Coronary artery (tissue), 2 donors: ENCODE measurements around the gene C14orf180.

Source experiments
- DNase-seq: peaks from one replicate; pipeline ENCODE4 v3.0.0-alpha.2; 2017; ENCODE audit warnings: low spot score
- H3K27ac ChIP-seq, 2 donors: fragments of 200-600 bp; sonication (generic); one replicate each; pipeline ENCODE4 v1.5.1; 2016 to 2019
- H3K4me3 ChIP-seq: fragments of 200-600 bp; sonication (generic); 2 replicates; pipeline ENCODE4 v1.5.1; 2016; ENCODE audit warnings: mild to moderate bottlenecking, moderate library complexity
- CTCF ChIP-seq: fragments of 200-600 bp; sonication (generic); IDR thresholded peaks from one replicate; pipeline ENCODE4 v1.5.1; 2019; ENCODE audit warnings: antibody characterized with exemption

C14orf180 gene

GRCh38 chr14:104563191-104563741, 16.3 kb upstream of the C14orf180 start:
- H3K27ac ChIP-seq = no peak overlapping the region
- DNase-seq = no peak
- no peak for TF ChIP-seq CTCF

GRCh38 chr14:104563742-104564615, 15.6 kb upstream of the C14orf180 start:
- TF ChIP-seq CTCF = peak; percentile 77
- no peak for DNase-seq
- Histone ChIP-seq H3K4me3 (peak overlapping the region; percentile 28), H3K27ac (no peak overlapping the region)

More at GRCh38 chr14:104563191-104563741, 16.3 kb upstream of the C14orf180 start:
- H3K4me3 ChIP-seq = no peak overlapping the region

GRCh38 chr14:104564744-104565679, 14.6 kb upstream of the C14orf180 start:
- no peak for TF ChIP-seq CTCF
- no peak for DNase-seq
- no peak overlapping the region for H3K27ac ChIP-seq
- no peak overlapping the region for H3K4me3 ChIP-seq

- no peak for TF ChIP-seq CTCF
- H3K27ac ChIP-seq = no peak overlapping the region
- DNase-seq = no peak
- H3K4me3 ChIP-seq = no peak overlapping the region
Observed at GRCh38 chr14:104567141-104567956, 12.2 kb upstream of the C14orf180 start.

GRCh38 chr14:104567957-104568225, 11.7 kb upstream of the C14orf180 start:
- H3K4me3 ChIP-seq = no peak overlapping the region
- DNase-seq = no peak
- no peak for TF ChIP-seq CTCF
- H3K27ac ChIP-seq = no peak overlapping the region

GRCh38 chr14:104568620-104569019, 10.9 kb upstream of the C14orf180 start:
- TF ChIP-seq CTCF = no peak
- Histone ChIP-seq H3K27ac (no peak overlapping the region), H3K4me3 (no peak overlapping the region)
- no peak for DNase-seq
